Activated naive CD8-positive, alpha-beta T cell treated with anti-CD3 and anti-CD28 coated beads, Interleukin-2, amount 50 U/mL, for 24 hours (primary cell): ENCODE results near the gene ARHGAP8.

Experiments used
- ATAC-seq: fragments of 150-1000 bp; cut with Tn5 transposase; one replicate; pipeline ENCODE4 v1.10.0; 2021
- DNase-seq: peaks from one replicate; pipeline ENCODE4 v3.0.0; 2021
- H3K27ac Mint-ChIP-seq: one replicate; pipeline ENCODE4 v1.8.0; 2021; ENCODE audit warnings: mild to moderate bottlenecking, mixed read lengths
- H3K27me3 Mint-ChIP-seq: one replicate; pipeline ENCODE4 v1.8.0; 2021; ENCODE audit warnings: mixed read lengths
- H3K36me3 Mint-ChIP-seq: one replicate; pipeline ENCODE4 v1.8.0; 2021; ENCODE audit warnings: low read depth, mixed read lengths
- H3K4me1 Mint-ChIP-seq: one replicate; pipeline ENCODE4 v1.8.0; 2021; ENCODE audit warnings: mixed read lengths
- H3K4me3 Mint-ChIP-seq: one replicate; pipeline ENCODE4 v1.8.0; 2021; ENCODE audit warnings: mild to moderate bottlenecking, moderate library complexity, mixed read lengths
- H3K9me3 Mint-ChIP-seq: one replicate; pipeline ENCODE4 v1.8.0; 2021; ENCODE audit warnings: mixed read lengths

Gene ARHGAP8

DNA sequence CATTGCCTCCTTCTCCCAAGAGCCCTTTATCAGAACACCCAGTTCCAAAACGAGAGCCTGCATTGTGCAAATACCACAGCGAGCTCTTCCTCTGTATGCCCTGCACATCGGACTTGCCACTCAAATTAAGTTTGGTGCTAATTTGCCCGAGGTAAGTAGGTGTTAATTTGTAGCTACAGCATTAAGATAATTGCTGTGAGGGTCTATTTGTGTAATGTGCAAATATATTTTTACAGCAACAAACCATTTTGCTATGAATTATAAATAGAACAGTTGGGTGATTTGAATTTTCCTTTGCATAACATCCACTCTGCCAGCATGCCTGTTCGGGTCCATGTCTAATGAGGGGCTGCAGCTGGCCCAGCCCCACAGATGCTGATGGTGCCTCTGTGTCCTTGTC is 8.1 kb downstream of the ARHGAP8 start:
- Mint-ChIP-seq H3K9me3 (peaks cover 9% of the 10 kb centered on the region), H3K27ac (no peak overlapping the region), H3K27me3 (peaks cover 18% of the 10 kb centered on the region), H3K4me1 (no peaks in the 10 kb centered on the region), H3K4me3 (no peak overlapping the region), H3K36me3 (no peaks in the 10 kb centered on the region)
- no peak for ATAC-seq
- DNase-seq = no peak

DNA sequence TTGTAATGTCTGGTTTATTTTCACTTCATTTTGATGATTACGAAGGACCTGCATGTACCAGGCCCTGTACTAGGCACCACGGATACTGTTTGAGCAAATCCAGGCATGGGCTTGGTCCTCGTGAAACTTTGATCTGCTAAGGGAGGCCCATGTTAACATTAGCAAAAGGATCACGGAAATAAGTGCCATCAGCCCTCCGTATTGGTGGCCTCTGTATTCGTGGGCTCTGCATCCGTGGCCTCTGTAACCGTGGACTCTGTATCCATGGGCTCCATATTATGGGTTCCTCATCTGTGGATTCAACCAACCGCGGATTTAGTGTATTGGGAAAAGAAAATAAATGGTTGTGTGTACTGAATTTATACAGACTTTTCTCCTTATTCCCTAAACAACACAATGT is 8.7 kb downstream of the ARHGAP8 start:
- ATAC-seq = no peak
- H3K36me3 Mint-ChIP-seq = no peaks in the 10 kb centered on the region

DNA sequence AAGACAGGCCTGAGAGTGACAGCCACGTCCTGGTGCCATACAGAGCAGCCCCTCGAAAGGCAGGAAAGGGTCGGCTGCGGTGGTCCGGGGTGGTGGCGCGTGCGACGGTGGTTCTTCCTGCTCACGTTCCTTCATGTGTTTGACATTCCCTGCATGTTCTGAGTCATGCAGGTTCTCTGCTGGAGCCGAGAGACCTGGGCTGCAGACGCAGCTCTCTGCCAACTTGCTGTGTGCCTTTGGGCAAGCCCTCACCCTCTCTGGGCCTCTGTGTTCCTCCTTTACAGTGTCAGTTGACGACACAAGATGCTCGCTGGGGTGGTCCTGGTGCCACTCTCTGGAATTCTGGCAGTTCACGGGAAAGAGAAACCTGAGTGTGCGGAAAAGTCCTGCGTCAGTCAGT is 12.0 kb downstream of the ARHGAP8 start:
- Mint-ChIP-seq H3K4me3 (no peak overlapping the region), H3K9me3 (peaks cover 9% of the 10 kb centered on the region), H3K27ac (no peak overlapping the region), H3K4me1 (no peaks in the 10 kb centered on the region), H3K36me3 (no peaks in the 10 kb centered on the region), H3K27me3 (peaks cover 3% of the 10 kb centered on the region)
- DNase-seq (no peak), ATAC-seq (no peak)

More for the DNA sequence above, 8.7 kb downstream of the ARHGAP8 start:
- Mint-ChIP-seq H3K4me1 (no peaks in the 10 kb centered on the region), H3K27ac (no peak overlapping the region), H3K4me3 (no peak overlapping the region), H3K9me3 (peaks cover 9% of the 10 kb centered on the region), H3K27me3 (peaks cover 15% of the 10 kb centered on the region)
- DNase-seq = no peak

DNA sequence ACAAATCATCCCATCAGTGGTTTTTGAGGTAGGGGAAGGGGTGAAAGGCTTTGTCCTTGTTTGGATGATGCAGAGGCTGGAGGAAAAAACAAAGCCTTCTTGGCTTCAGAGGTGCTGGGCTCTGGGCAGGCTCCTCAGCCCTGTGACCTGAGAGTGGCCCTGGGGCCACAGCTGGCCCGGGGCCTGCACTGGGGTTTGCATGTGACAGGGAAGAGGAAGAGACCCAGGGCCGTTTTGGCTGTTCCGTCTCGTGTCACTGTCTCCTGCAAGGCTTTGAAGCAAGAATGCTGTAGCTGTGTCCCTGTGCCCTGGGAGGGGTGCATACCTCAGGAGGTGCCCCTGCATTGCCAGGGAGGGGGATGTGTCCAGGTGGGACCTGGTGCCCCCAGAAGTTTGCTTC is 12.6 kb downstream of the ARHGAP8 start:
- peaks cover 2% of the 10 kb centered on the region for H3K27me3 Mint-ChIP-seq
- H3K4me1 Mint-ChIP-seq = no peaks in the 10 kb centered on the region
- H3K9me3 Mint-ChIP-seq = peaks cover 9% of the 10 kb centered on the region
- no peaks in the 10 kb centered on the region for H3K36me3 Mint-ChIP-seq
- DNase-seq = no peak
- no peak overlapping the region for H3K4me3 Mint-ChIP-seq
- no peak for ATAC-seq
- H3K27ac Mint-ChIP-seq = no peak overlapping the region

DNA sequence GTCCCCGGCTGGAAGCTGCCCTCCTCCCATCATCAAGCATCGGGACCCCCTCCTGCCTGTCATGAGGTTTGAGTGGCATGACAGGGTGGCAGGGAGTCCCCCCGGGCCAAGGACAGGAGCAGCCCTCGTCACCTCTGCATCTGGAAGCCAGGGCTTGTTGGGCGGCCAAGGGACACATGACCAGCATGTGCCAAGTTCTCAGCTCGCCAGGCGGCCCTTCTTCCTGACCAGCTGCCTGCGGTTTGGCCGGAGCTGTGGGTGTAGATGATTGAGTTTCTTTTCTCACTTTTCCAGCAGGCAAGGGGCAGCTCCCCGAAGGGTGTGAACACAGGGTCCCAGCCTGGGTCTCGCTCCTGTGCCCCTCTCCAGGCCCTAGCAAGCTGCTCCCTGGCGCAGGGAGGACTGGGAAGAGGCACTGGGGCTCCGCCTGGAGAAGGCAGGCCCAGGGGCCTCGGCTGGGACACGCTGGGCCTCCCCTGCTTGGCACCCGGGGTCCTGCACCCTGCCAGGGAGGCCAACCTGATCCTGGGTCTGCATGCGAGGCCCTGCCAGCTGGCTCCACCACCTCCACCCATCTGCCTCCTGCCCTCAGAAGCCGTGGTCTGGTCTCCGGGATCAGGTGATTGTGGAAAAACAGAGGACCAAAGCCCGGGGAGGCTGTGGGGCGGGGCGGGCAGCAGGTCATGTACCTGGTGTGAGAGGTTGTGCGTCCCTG is 13.4 kb downstream of the ARHGAP8 start:
- no peak for DNase-seq
- Mint-ChIP-seq H3K4me1 (no peaks in the 10 kb centered on the region), H3K27ac (no peak overlapping the region), H3K9me3 (peaks cover 9% of the 10 kb centered on the region), H3K36me3 (no peaks in the 10 kb centered on the region), H3K27me3 (peaks cover 2% of the 10 kb centered on the region), H3K4me3 (no peak overlapping the region)
- ATAC-seq = no peak

DNA sequence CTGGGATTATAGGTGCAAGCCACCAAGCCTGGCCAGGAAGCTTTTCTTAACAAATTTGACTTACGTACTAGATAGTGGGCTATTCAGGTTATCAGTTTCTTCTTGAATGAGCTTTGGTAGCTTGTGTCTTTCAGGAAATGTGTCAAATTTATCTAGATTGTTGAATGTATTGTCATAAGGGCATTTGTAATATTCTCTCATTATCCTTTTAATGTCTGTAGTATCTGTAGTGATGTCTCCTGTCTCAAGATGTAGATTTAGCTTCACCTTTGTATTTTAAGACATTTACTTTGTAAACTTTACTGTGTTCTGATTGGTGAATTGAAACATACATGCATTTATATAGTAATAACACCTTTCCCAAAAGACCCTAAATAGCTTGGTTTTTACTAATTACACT is 20.7 kb downstream of the ARHGAP8 start:
- no peak overlapping the region for H3K27ac Mint-ChIP-seq
- peaks cover 23% of the 10 kb centered on the region for H3K9me3 Mint-ChIP-seq
- DNase-seq (no peak), ATAC-seq (no peak)
- peaks cover 3% of the 10 kb centered on the region for H3K27me3 Mint-ChIP-seq
- H3K36me3 Mint-ChIP-seq = no peaks in the 10 kb centered on the region
- no peak overlapping the region for H3K4me3 Mint-ChIP-seq
- H3K4me1 Mint-ChIP-seq = no peaks in the 10 kb centered on the region

DNA sequence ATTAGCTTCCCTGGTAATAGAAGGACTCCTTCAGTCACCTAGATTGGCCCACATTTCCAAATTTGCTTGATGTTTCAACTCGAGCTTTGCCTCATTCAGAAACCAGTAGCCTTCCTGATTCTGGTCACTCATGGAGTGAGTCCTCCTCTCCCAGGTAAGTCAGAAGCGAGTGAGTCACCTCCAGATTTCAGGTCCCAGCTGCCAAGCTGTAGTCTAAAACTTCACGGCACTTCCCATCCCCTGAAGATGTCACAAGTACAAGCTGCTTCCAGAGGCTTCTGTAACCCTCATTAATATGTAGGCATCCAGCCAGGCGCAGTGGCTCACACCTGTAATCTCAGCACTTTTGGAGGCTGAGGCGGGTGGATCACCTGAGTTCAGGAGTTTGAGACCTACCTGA is 23.5 kb downstream of the ARHGAP8 start:
- Mint-ChIP-seq H3K27me3 (peaks cover 5% of the 10 kb centered on the region), H3K9me3 (peaks cover 23% of the 10 kb centered on the region), H3K27ac (no peak overlapping the region), H3K4me1 (no peaks in the 10 kb centered on the region), H3K4me3 (no peak overlapping the region), H3K36me3 (no peaks in the 10 kb centered on the region)
- DNase-seq (no peak), ATAC-seq (no peak)

DNA sequence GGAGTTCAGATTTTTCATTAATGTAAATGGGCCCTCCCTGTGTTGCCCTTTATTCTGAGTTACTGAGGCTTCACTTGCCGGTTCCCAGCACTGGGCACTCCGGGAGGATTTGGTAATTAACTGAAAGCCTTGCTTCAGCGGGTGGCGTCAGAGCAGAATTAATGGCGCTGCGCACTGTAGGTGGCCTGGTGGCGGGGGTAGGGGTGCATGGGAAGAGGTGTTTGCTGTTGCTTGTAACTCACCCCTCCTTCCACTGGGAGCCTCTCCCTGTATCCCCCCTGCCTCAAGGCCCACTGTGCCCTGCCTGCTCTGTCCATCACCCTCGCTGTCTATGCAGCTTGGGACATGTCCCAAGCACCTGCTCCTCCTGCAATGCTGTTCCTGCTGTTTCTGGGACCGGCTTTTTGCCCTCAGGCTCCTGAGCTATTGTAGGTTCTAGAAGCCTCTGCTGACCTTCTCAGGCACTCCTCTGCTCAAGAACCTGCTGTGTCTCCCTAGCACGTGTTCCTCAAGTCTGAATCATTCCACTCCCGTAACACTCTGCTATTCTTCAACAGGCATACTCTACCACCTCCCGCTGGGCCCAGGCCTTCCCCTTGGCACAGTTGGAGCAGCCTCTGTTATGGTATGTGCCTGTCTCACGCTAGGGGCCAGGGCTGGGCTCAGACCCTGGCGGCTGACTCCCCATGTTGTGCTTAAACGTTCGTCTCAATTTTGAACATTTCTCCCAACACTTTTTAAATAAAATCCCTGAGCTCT is 24.4 kb downstream of the ARHGAP8 start:
- ATAC-seq = no peak
- DNase-seq = no peak
- H3K4me1 Mint-ChIP-seq = no peaks in the 10 kb centered on the region
- no peak overlapping the region for H3K27ac Mint-ChIP-seq
- peaks cover 5% of the 10 kb centered on the region for H3K27me3 Mint-ChIP-seq
- peaks cover 21% of the 10 kb centered on the region for H3K9me3 Mint-ChIP-seq
- no peaks in the 10 kb centered on the region for H3K36me3 Mint-ChIP-seq
- no peak overlapping the region for H3K4me3 Mint-ChIP-seq

DNA sequence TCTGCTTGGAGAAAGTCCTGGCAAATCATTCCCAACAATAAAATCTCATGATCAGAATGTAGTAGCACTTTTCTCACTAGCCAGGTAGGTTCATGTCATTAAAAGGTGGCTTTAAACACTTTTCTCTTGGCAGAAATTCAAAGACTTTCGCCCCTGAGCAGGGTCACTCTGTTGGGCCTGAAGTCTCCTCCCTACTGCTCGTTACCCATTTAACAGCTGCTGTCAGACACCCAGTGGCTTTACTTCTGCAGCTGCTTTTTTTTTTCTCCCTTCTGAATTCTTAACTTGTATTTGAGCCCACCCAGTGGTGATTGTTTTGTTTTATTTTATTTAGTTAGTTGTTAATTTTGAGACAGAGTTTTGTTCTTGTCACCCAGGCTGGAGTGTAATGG is 25.0 kb downstream of the ARHGAP8 start:
- ATAC-seq (no peak), DNase-seq (no peak)
- H3K9me3 Mint-ChIP-seq = peaks cover 20% of the 10 kb centered on the region
- no peak overlapping the region for H3K27ac Mint-ChIP-seq
- H3K36me3 Mint-ChIP-seq = no peaks in the 10 kb centered on the region
- peaks cover 2% of the 10 kb centered on the region for H3K27me3 Mint-ChIP-seq
- no peak overlapping the region for H3K4me3 Mint-ChIP-seq
- H3K4me1 Mint-ChIP-seq = no peaks in the 10 kb centered on the region

DNA sequence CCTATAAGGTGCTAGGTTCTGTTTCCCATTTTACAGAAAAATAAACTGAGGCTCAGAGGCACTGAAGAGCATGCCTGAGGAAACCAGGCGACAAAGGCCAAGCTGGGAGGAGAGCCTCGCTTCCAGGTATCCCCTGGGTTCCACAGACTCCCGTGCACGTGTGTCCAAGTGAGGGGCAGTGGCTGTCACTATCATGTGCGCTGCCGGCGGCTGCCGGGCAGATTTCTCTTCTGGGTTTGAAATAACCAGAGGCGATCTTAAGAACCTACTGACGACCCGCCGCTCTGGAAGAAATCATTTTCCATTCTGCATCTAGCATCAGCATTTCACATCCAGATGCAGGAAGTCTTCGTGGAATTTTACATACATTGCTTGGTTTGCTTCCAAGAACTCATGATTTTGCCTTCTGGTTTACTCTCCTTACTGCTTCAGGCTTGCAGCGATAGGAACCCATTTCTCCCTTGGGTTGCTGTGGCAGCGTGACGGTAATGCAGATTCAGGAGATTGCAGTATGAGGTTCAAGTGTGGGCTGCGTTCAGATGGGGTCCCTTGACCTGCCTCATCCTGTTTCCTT is 28.6 kb downstream of the ARHGAP8 start:
- ATAC-seq = no peak
- no peak overlapping the region for H3K27ac Mint-ChIP-seq
- DNase-seq = no peak
- peaks cover 4% of the 10 kb centered on the region for H3K27me3 Mint-ChIP-seq
- no peaks in the 10 kb centered on the region for H3K4me1 Mint-ChIP-seq
- H3K4me3 Mint-ChIP-seq = no peak overlapping the region
- H3K9me3 Mint-ChIP-seq = no peaks in the 10 kb centered on the region
- H3K36me3 Mint-ChIP-seq = no peaks in the 10 kb centered on the region

DNA sequence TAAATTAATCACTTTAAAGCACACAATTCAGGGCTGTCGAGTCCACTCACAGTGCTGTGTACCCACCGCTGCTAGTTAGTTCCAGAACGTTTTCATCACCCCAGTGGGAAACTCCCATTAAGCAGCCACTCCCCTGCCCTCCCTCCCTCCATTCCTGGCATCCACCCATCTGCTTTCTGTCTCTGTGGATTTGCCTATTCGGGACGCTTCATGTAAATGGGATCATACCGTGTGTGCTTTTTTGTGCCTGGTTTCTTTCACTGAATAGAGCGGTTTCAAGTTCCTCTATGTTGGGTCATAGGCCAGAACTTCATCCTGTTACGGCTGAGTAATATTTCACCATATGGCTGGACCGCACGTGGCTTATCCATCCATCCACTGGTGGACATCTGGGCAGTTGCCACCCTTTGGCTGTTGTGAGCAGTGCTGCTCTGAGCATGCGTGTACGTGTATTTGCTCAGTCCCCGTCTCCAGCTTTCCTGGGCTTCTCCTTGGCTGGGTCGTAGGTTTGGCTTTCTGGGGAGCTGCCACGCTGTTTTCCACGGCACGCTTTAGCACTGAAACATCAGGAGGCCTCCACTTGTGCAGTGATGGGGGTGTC is 30.1 kb downstream of the ARHGAP8 start:
- peaks cover 4% of the 10 kb centered on the region for H3K27me3 Mint-ChIP-seq
- no peaks in the 10 kb centered on the region for H3K36me3 Mint-ChIP-seq
- H3K27ac Mint-ChIP-seq = no peak overlapping the region
- no peak for DNase-seq
- H3K4me3 Mint-ChIP-seq = no peak overlapping the region
- H3K4me1 Mint-ChIP-seq = no peaks in the 10 kb centered on the region
- no peak for ATAC-seq
- H3K9me3 Mint-ChIP-seq = no peaks in the 10 kb centered on the region

DNA sequence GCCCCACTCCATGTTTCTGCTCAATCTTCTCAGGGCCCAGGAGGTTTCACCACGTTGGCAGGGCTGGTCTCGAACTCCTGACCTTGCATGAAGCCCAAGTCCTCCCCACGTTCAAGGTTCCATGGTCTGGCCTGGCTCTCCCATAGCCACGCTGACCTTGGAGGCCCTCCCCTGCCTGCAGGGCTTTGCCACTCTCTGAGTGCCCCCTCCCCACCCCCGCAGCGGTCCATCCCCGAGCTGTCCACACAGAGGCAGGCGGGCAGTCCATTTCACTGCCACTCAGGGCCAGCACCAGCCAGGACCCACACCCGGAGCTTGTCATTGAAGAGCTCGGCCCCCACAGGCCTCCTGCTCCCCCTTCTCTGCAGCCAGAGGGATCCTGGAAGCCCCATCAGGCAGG is 30.7 kb downstream of the ARHGAP8 start:
- Mint-ChIP-seq H3K27me3 (peaks cover 4% of the 10 kb centered on the region), H3K4me3 (no peak overlapping the region), H3K27ac (no peak overlapping the region), H3K4me1 (no peaks in the 10 kb centered on the region), H3K36me3 (no peaks in the 10 kb centered on the region), H3K9me3 (no peaks in the 10 kb centered on the region)
- DNase-seq = no peak
- no peak for ATAC-seq

DNA sequence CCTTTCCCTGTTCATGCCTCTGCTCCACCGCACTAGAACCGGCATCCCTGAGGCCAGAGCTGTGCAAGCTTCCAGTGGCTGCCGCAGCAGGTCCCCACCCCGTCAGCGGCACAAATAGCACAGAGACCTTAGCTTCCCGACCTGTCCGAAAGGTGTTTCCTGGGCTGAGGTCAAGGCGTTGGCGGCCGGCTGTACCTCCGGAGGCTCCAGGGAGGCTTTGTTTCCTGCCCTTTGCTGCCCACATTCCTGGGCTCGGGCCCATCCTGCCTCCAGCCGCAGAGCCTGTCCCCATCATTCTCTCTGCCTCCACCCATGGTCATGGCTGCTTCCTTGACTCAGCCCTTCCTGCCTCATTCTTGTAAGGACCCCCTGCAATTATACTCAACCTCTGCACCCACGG is 31.2 kb downstream of the ARHGAP8 start:
- Mint-ChIP-seq H3K4me3 (no peak overlapping the region), H3K4me1 (no peaks in the 10 kb centered on the region), H3K27me3 (peaks cover 4% of the 10 kb centered on the region), H3K9me3 (no peaks in the 10 kb centered on the region), H3K27ac (no peak overlapping the region), H3K36me3 (no peaks in the 10 kb centered on the region)
- ATAC-seq = no peak
- no peak for DNase-seq

DNA sequence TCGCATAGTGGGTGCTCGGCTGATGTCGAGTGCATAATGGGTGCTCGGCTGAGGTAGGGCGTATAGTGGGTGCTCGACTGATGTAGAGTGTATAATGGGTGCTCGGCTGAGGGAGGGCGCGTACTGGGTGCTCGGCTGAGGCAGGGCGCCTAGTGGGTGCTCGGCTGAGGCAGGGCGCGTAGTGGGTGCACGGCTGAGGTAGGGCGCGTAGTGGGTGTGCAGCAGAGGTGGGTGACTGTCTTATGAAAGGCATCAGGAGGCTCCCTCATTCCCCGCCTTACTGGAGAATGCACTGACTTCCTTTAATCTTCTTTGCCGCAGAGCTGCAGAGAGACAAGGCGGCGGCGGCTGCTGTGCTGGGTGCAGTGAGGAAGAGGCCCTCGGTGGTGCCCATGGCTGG is 33.8 kb downstream of the ARHGAP8 start:
- Mint-ChIP-seq H3K27me3 (peaks cover 2% of the 10 kb centered on the region), H3K27ac (no peak overlapping the region), H3K36me3 (no peaks in the 10 kb centered on the region), H3K4me1 (no peaks in the 10 kb centered on the region), H3K4me3 (no peak overlapping the region), H3K9me3 (no peaks in the 10 kb centered on the region)
- ATAC-seq (peak; percentile 40), DNase-seq (no peak)

DNA sequence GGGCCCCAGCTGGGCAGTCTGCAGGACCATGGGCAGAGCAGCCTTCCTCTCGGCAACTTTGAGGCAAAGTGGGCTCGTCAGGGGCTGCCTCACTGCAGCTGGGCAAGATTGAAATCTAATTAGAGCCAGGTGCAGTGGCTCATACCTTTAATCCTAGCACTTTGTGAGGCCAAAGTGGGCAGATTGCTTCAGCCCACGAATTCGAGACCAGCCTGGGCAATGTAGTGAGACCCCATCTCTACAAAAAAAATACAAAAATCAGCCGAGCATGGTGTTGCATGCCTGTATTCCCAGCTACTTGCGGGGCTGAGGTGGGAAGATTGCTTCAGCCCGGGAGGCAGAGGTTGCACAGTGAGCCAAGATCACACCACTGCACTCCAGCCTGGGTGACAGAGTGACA is 34.2 kb downstream of the ARHGAP8 start:
- peaks cover 2% of the 10 kb centered on the region for H3K27me3 Mint-ChIP-seq
- no peaks in the 10 kb centered on the region for H3K9me3 Mint-ChIP-seq
- H3K27ac Mint-ChIP-seq = no peak overlapping the region
- no peaks in the 10 kb centered on the region for H3K36me3 Mint-ChIP-seq
- ATAC-seq (no peak), DNase-seq (no peak)
- no peaks in the 10 kb centered on the region for H3K4me1 Mint-ChIP-seq
- H3K4me3 Mint-ChIP-seq = no peak overlapping the region
